Natural killer cell (primary cell): ENCODE measurements around the gene TTC9C. TPM values are rescaled to one million over a fixed set of nuclear protein-coding genes. Genes with fewer than 3 reads are reported as not detected.

Experiments used
- ATAC-seq, 3 donors: fragments of 150-1000 bp in 2 of 3; fragments of 200-7000 bp in 1 of 3; cut with Tn5 transposase; 1 replicate in 1 of 3; 2 replicates in 2 of 3; pipeline ENCODE4 v1.10.0; 2021; ENCODE audit warnings: mild to moderate bottlenecking in 2 of 3, moderate library complexity in 2 of 3
- DNase-seq, 2 donors: peaks; one replicate each; pipeline versions ENCODE4 v3.0.0 to v3.0.0-alpha.2; 2013 to 2021; ENCODE audit warnings: mixed read lengths in 1 of 2
- H3K27ac ChIP-seq: one replicate; pipeline ENCODE4 v1.5.1; 2013; ENCODE audit warnings: mild to moderate bottlenecking, low read length
- H3K27me3 ChIP-seq: one replicate; pipeline ENCODE4 v1.6.1; 2013; ENCODE audit warnings: low read length; ENCODE audit not compliant: control insufficient read depth, insufficient read depth
- H3K36me3 ChIP-seq: one replicate; pipeline ENCODE4 v1.6.1; 2013; ENCODE audit warnings: low read length; ENCODE audit not compliant: control insufficient read depth, insufficient read depth
- H3K4me1 ChIP-seq: one replicate; pipeline ENCODE4 v1.6.1; 2013; ENCODE audit warnings: low read length; ENCODE audit not compliant: control insufficient read depth, insufficient read depth
- H3K4me3 ChIP-seq: one replicate; pipeline ENCODE4 v1.5.1; 2013; ENCODE audit warnings: low read length
- H3K9me3 ChIP-seq: one replicate; pipeline ENCODE4 v1.6.1; 2013; ENCODE audit warnings: low read length; ENCODE audit not compliant: control insufficient read depth, insufficient read depth
- H3K27ac Mint-ChIP-seq, 2 donors: one replicate each; pipeline ENCODE4 v1.8.0; 2022; ENCODE audit warnings: mild to moderate bottlenecking in 2 of 2, mixed read lengths in 2 of 2, moderate library complexity in 1 of 2
- H3K27me3 Mint-ChIP-seq, 2 donors: one replicate each; pipeline ENCODE4 v1.8.0; 2022; ENCODE audit warnings: low read depth in 2 of 2, mixed read lengths in 2 of 2
- H3K36me3 Mint-ChIP-seq: one replicate; pipeline ENCODE4 v1.8.0; 2022; ENCODE audit warnings: mixed read lengths
- H3K4me1 Mint-ChIP-seq, 2 donors: one replicate each; pipeline ENCODE4 v1.8.0; 2022; ENCODE audit warnings: mixed read lengths in 2 of 2
- H3K4me3 Mint-ChIP-seq: one replicate; pipeline ENCODE4 v1.8.0; 2022; ENCODE audit warnings: mild to moderate bottlenecking, moderate library complexity, mixed read lengths
- H3K9me3 Mint-ChIP-seq, 2 donors: one replicate each; pipeline ENCODE4 v1.8.0; 2022; ENCODE audit warnings: mixed read lengths in 2 of 2
- CTCF ChIP-seq: fragments of 200-600 bp; IDR thresholded peaks from one replicate; pipeline ENCODE4 v1.8.0; 2022; ENCODE audit warnings: antibody characterized with exemption
- WGBS: methylation state at CpG from one replicate; pipeline ENCODE4 v1.1.7; 2013; ENCODE audit warnings: missing lambda C conversion rate; ENCODE audit not compliant: insufficient coverage; 5-methylcytosine and 5-hydroxymethylcytosine counted together
- intact Hi-C: fragments of 100-400 bp; cut with micrococcal nuclease; formaldehyde crosslinking; loops from one replicate; pipeline ENCODE4 v1.14.2; 2022
- total RNA-seq, 4 donors: library from RNA; stranded (reverse); fragments of 120-200 nt in 1 of 4; gene quantifications; one replicate each; pipeline versions ENCODE4 v1.2.3 to v1.2.4, GENCODE V29; 2013 to 2022

TTC9C gene
- total RNA-seq, 3 donors from 2014 or later (not counting 1 experiment from before 2014, with no cell fraction given) = 18.3 to 27.2 (median 23.2) TPM

DNA sequence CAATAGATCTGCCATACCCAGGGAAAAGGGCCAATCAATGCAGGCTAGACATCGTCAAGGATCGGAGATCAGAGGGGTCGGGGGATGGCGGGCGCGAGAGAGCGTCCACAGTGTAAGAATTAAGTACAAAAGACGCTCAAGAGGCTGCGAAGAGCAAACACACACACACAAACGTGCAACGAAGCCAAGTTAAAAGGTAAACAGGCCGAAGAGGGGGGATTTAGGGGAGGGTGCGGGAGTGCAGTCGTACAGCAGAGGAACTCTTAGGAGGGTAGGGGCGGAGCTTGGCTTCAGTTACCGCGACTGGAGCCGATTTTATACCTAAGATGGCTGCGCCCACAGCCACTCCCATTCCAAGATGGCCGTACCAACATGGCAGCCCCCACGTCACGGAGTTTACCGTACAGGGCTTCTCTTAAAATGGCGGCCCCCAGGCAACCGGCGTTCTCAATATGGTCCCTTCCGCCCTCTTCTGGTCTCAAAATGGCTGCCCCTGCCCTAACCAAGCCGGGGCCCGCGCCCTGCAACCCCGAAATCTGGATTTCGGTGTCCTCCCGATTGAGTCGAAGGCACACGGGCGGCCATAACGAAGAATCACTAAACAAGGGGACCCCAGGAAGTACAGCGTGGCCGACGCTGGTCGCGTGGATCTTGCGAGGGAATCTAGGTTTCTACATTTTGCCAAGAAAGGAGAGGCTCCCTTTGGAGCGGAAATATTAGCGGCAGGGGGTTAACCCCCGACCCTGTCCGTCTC is 18.9 kb upstream of the TTC9C start:
- peak overlapping the region; percentile 98 to 99 for H3K27ac Mint-ChIP-seq
- ATAC-seq (peak; percentile 75 to 93 (median 82)), DNase-seq (peak; percentile 93 to 99)
- H3K4me1 Mint-ChIP-seq = peaks cover 36 to 55% of the 10 kb centered on the region in 2 donors
- peaks cover 20% of the 10 kb centered on the region for H3K36me3 ChIP-seq
- H3K4me1 ChIP-seq = peaks cover 50% of the 10 kb centered on the region
- no peak for TF ChIP-seq CTCF
- H3K9me3 Mint-ChIP-seq = no peaks in the 10 kb centered on the region
- no peaks in the 10 kb centered on the region for H3K9me3 ChIP-seq
- H3K27me3 Mint-ChIP-seq = no peaks in the 10 kb centered on the region
- peak overlapping the region; percentile 72 for H3K4me3 ChIP-seq
- H3K36me3 Mint-ChIP-seq = no peaks in the 10 kb centered on the region
- peak overlapping the region; percentile 95 for H3K27ac ChIP-seq
- peak overlapping the region; percentile 97 for H3K4me3 Mint-ChIP-seq
- under 1% methylated on average over 47 of the region's 47 CpGs for WGBS
- no peaks in the 10 kb centered on the region for H3K27me3 ChIP-seq
- intact Hi-C loops = loop anchor here (1.0 to 5.0 kb wide), 6 partner anchors 18 to 137 kb away; partner anchors contain the start of genes EEF1G, EML3, HNRNPUL2 and LBHD1

- peaks cover 36 to 54% of the 10 kb centered on the region in 2 donors for H3K4me1 Mint-ChIP-seq
- no peaks in the 10 kb centered on the region for H3K27me3 ChIP-seq
- H3K27me3 Mint-ChIP-seq = no peaks in the 10 kb centered on the region
- intact Hi-C loops = no loop called here
- no peaks in the 10 kb centered on the region for H3K9me3 Mint-ChIP-seq
- H3K4me3 Mint-ChIP-seq = peak overlapping the region; percentile 97
- peak overlapping the region; percentile 72 for H3K4me3 ChIP-seq
- H3K27ac ChIP-seq = peak overlapping the region; percentile 95
- ATAC-seq = no peak
- 62% methylated on average over 7 of the region's 7 CpGs for WGBS
- peaks cover 50% of the 10 kb centered on the region for H3K4me1 ChIP-seq
- no peak for DNase-seq
- no peak for TF ChIP-seq CTCF
- H3K36me3 Mint-ChIP-seq = no peaks in the 10 kb centered on the region
- no peaks in the 10 kb centered on the region for H3K9me3 ChIP-seq
- H3K27ac Mint-ChIP-seq = peak overlapping the region; percentile 98 to 99
- peaks cover 25% of the 10 kb centered on the region for H3K36me3 ChIP-seq
Measured at GRCh38 chr11:62710001-62710345, 18.3 kb upstream of the TTC9C start.

GRCh38 chr11:62712276-62712812 is 15.9 kb upstream of the TTC9C start:
- H3K4me3 ChIP-seq = no peak overlapping the region
- H3K9me3 Mint-ChIP-seq = no peaks in the 10 kb centered on the region
- peak overlapping the region; percentile 4 for H3K4me3 Mint-ChIP-seq
- intact Hi-C loops = no loop called here
- peak overlapping the region; percentile 66 to 72 for H3K27ac Mint-ChIP-seq
- 88% methylated on average over 6 of the region's 6 CpGs for WGBS
- H3K9me3 ChIP-seq = no peaks in the 10 kb centered on the region
- H3K4me1 ChIP-seq = peaks cover 29% of the 10 kb centered on the region
- H3K36me3 ChIP-seq = peaks cover 48% of the 10 kb centered on the region
- no peaks in the 10 kb centered on the region for H3K27me3 Mint-ChIP-seq
- ATAC-seq (no peak), DNase-seq (no peak)
- no peak overlapping the region for H3K27ac ChIP-seq
- no peaks in the 10 kb centered on the region for H3K27me3 ChIP-seq
- H3K36me3 Mint-ChIP-seq = peaks cover 8% of the 10 kb centered on the region
- peaks cover 21 to 39% of the 10 kb centered on the region in 2 donors for H3K4me1 Mint-ChIP-seq
- no peak for TF ChIP-seq CTCF
